Neuronal stem cell (in vitro differentiated cells): ENCODE results near the gene AEN.

ENCODE experiments used
- DNase-seq: peaks from one replicate; pipeline ENCODE4 v3.0.0-alpha.2; 2013; ENCODE audit warnings: low spot score
- H2AFZ ChIP-seq: one replicate; pipeline ENCODE4 v1.6.1; 2013; ENCODE audit warnings: mild to moderate bottlenecking, low read length, inconsistent platforms
- H2AK5ac ChIP-seq: 2 replicates; pipeline ENCODE4 v1.6.1; 2013; ENCODE audit warnings: low read depth, mild to moderate bottlenecking, inconsistent platforms, low read length, moderate library complexity, mixed read lengths
- H2BK120ac ChIP-seq: 2 replicates; pipeline ENCODE4 v1.6.1; 2013; ENCODE audit warnings: low read depth, mild to moderate bottlenecking, inconsistent platforms, low read length, moderate library complexity, mixed read lengths
- H2BK12ac ChIP-seq: one replicate; pipeline ENCODE4 v1.6.1; 2013; ENCODE audit warnings: low read length, inconsistent platforms
- H2BK15ac ChIP-seq: 2 replicates; pipeline ENCODE4 v1.6.1; 2013; ENCODE audit warnings: mild to moderate bottlenecking, low read length, inconsistent platforms, mixed read lengths
- H2BK5ac ChIP-seq: one replicate; pipeline ENCODE4 v1.6.1; 2013; ENCODE audit warnings: inconsistent platforms, mild to moderate bottlenecking, low read length, moderate library complexity
- H3K14ac ChIP-seq: one replicate; pipeline ENCODE4 v1.6.1; 2013; ENCODE audit warnings: low read length, inconsistent platforms
- H3K18ac ChIP-seq: 2 replicates; pipeline ENCODE4 v1.6.1; 2013; ENCODE audit warnings: low read length, inconsistent platforms
- H3K23ac ChIP-seq: 2 replicates; pipeline ENCODE4 v1.6.1; 2013; ENCODE audit warnings: low read depth, mild to moderate bottlenecking, mixed read lengths, low read length, inconsistent platforms; ENCODE audit not compliant: poor library complexity
- H3K27ac ChIP-seq: replicated peaks from 3 replicates; pipeline ENCODE4 v1.5.1; 2013; ENCODE audit warnings: low read length, inconsistent platforms
- H3K27me3 ChIP-seq, 3 experiments: 2 replicates each; pipeline ENCODE4 v1.6.1; 2013; ENCODE audit warnings: low read length in 3 of 3, mild to moderate bottlenecking in 2 of 3, inconsistent platforms in 1 of 3, low read depth in 1 of 3, mixed read lengths in 1 of 3, moderate library complexity in 1 of 3; ENCODE audit not compliant: control insufficient read depth in 3 of 3, insufficient read depth in 3 of 3
- H3K36me3 ChIP-seq, 2 donors: replicated peaks in 1 of 2; 2 replicates each; pipeline ENCODE4 v1.6.1; 2013; ENCODE audit warnings: low read length in 2 of 2; ENCODE audit not compliant: control insufficient read depth in 2 of 2, insufficient read depth in 2 of 2
- H3K4ac ChIP-seq: 2 replicates; pipeline ENCODE4 v1.6.1; 2013; ENCODE audit warnings: inconsistent platforms, mild to moderate bottlenecking, low read length, moderate library complexity
- H3K4me1 ChIP-seq, 2 donors: 1 replicate in 1 of 2; 2 replicates in 1 of 2; pipeline ENCODE4 v1.6.1; 2013; ENCODE audit warnings: low read length in 2 of 2, low read depth in 1 of 2; ENCODE audit not compliant: control insufficient read depth in 2 of 2, insufficient read depth in 1 of 2
- H3K4me2 ChIP-seq: one replicate; pipeline ENCODE4 v1.6.1; 2013; ENCODE audit warnings: mild to moderate bottlenecking, low read length, inconsistent platforms; ENCODE audit not compliant: insufficient read depth, poor library complexity, severe bottlenecking
- H3K4me3 ChIP-seq, 2 donors: 2 replicates each; pipeline ENCODE4 v1.5.1; 2013; ENCODE audit warnings: low read length in 2 of 2, mild to moderate bottlenecking in 2 of 2, inconsistent platforms in 1 of 2, moderate library complexity in 1 of 2
- H3K79me1 ChIP-seq: one replicate; pipeline ENCODE4 v1.6.1; 2013; ENCODE audit warnings: low read depth, mild to moderate bottlenecking, inconsistent platforms, low read length, moderate library complexity
- H3K9ac ChIP-seq: one replicate; pipeline ENCODE4 v1.6.1; 2013; ENCODE audit warnings: mild to moderate bottlenecking, low read depth, low read length, inconsistent platforms; ENCODE audit not compliant: poor library complexity
- H3K9me3 ChIP-seq, 2 donors: replicated peaks in 1 of 2; 2 replicates each; pipeline versions ENCODE3 to v1.6.1; 2013; ENCODE audit warnings: low read length in 2 of 2, mild to moderate bottlenecking in 2 of 2, inconsistent platforms in 1 of 2, low read depth in 1 of 2, mixed read lengths in 1 of 2, moderate library complexity in 1 of 2; ENCODE audit not compliant: control insufficient read depth in 2 of 2, insufficient read depth in 1 of 2
- H4K8ac ChIP-seq: one replicate; pipeline ENCODE4 v1.6.1; 2013; ENCODE audit warnings: low read depth, mild to moderate bottlenecking, inconsistent platforms, low read length, moderate library complexity
- H4K91ac ChIP-seq: one replicate; pipeline ENCODE4 v1.6.1; 2013; ENCODE audit warnings: low read length, low read depth, mild to moderate bottlenecking, inconsistent platforms; ENCODE audit not compliant: poor library complexity
- WGBS, 2 donors: extraction: QIAGEN DNeasy Blood & Tissue Kit; methylation state at CpG; one replicate each; pipeline ENCODE4 v1.1.7; 2013; ENCODE audit warnings: missing lambda C conversion rate in 2 of 2, mixed read lengths in 1 of 2; ENCODE audit not compliant: insufficient read length in 2 of 2, insufficient replicate concordance in 1 of 2; ENCODE audit errors: extremely low coverage in 2 of 2; 5-methylcytosine and 5-hydroxymethylcytosine counted together

The AEN gene

GRCh38 chr15:88579322-88579721 lies 41.8 kb upstream of the AEN start:
- Histone ChIP-seq H3K79me1 (no peaks in the 10 kb centered on the region), H4K8ac (no peak overlapping the region), H3K4me1 (peaks cover 9 to 10% of the 10 kb centered on the region in 2 donors), H2BK120ac (no peak overlapping the region), H2BK5ac (no peak overlapping the region), H4K91ac (no peak overlapping the region), H2AFZ (no peak overlapping the region), H2BK12ac (no peak overlapping the region), H3K4me2 (no peak overlapping the region), H3K14ac (no peak overlapping the region), H3K4ac (no peak overlapping the region), H3K9ac (no peak overlapping the region), H3K36me3 (no peaks in the 10 kb centered on the region), H3K18ac (no peak overlapping the region), H2AK5ac (no peak overlapping the region), H3K27ac (no peak overlapping the region), H3K9me3 (no peaks in the 10 kb centered on the region), H3K4me3 (no peak overlapping the region), H2BK15ac (no peak overlapping the region), H3K27me3 (peaks cover 0 to 5% (median 0%) of the 10 kb centered on the region in 3 experiments), H3K23ac (no peak overlapping the region)
- no CpG with 5 or more reads among the region's 3 CpGs for WGBS, 2 donors
- DNase-seq, result no peak

GRCh38 chr15:88580532-88580931 lies 40.6 kb upstream of the AEN start:
- H3K4me2 ChIP-seq, result no peak overlapping the region
- H2BK15ac ChIP-seq, result no peak overlapping the region
- H3K4me3 ChIP-seq, result no peak overlapping the region
- no peak overlapping the region for H3K9ac ChIP-seq
- H3K14ac ChIP-seq, result no peak overlapping the region
- H2AK5ac ChIP-seq, result no peak overlapping the region
- H2BK5ac ChIP-seq, result no peak overlapping the region
- no peaks in the 10 kb centered on the region for H3K36me3 ChIP-seq
- H2AFZ ChIP-seq, result no peak overlapping the region
- H3K27me3 ChIP-seq, result peaks cover 0 to 5% (median 0%) of the 10 kb centered on the region in 3 experiments
- H3K4me1 ChIP-seq, result peaks cover 0 to 2% of the 10 kb centered on the region in 2 donors
- H3K9me3 ChIP-seq, result no peaks in the 10 kb centered on the region
- WGBS, 2 donors, result no CpG with 5 or more reads among the region's 4 CpGs
- H3K27ac ChIP-seq, result no peak overlapping the region
- H2BK12ac ChIP-seq, result no peak overlapping the region
- H4K8ac ChIP-seq, result no peak overlapping the region
- no peak for DNase-seq
- H3K23ac ChIP-seq, result no peak overlapping the region
- no peak overlapping the region for H3K4ac ChIP-seq
- no peak overlapping the region for H3K18ac ChIP-seq
- no peak overlapping the region for H4K91ac ChIP-seq
- H3K79me1 ChIP-seq, result no peaks in the 10 kb centered on the region
- no peak overlapping the region for H2BK120ac ChIP-seq

- no peak overlapping the region for H2BK12ac ChIP-seq
- no peak overlapping the region for H4K8ac ChIP-seq
- no peak overlapping the region for H3K4ac ChIP-seq
- no peak overlapping the region for H3K14ac ChIP-seq
- H2AFZ ChIP-seq, result no peak overlapping the region
- WGBS, 2 donors, result no CpG with 5 or more reads among the region's 4 CpGs
- no peak overlapping the region for H2BK5ac ChIP-seq
- no peak overlapping the region for H4K91ac ChIP-seq
- no peaks in the 10 kb centered on the region for H3K9me3 ChIP-seq
- no peak overlapping the region for H3K23ac ChIP-seq
- H3K27ac ChIP-seq, result no peak overlapping the region
- no peak overlapping the region for H2BK15ac ChIP-seq
- H3K4me1 ChIP-seq, result no peaks in the 10 kb centered on the region
- H3K79me1 ChIP-seq, result no peaks in the 10 kb centered on the region
- H3K18ac ChIP-seq, result no peak overlapping the region
- no peaks in the 10 kb centered on the region for H3K36me3 ChIP-seq
- peaks cover 0 to 12% (median 0%) of the 10 kb centered on the region in 3 experiments for H3K27me3 ChIP-seq
- no peak overlapping the region for H2BK120ac ChIP-seq
- H3K4me2 ChIP-seq, result no peak overlapping the region
- H3K9ac ChIP-seq, result no peak overlapping the region
- DNase-seq, result no peak
- no peak overlapping the region for H2AK5ac ChIP-seq
- no peak overlapping the region for H3K4me3 ChIP-seq
Measured at GRCh38 chr15:88586401-88587162, 34.6 kb upstream of the AEN start.

- Histone ChIP-seq H3K23ac (no peak overlapping the region), H3K4me2 (no peak overlapping the region), H2AK5ac (no peak overlapping the region), H3K14ac (no peak overlapping the region), H3K27me3 (peaks cover 0 to 9% (median 0%) of the 10 kb centered on the region in 3 experiments), H3K36me3 (no peaks in the 10 kb centered on the region), H2BK15ac (no peak overlapping the region), H3K79me1 (no peaks in the 10 kb centered on the region), H3K4me3 (no peak overlapping the region), H3K9me3 (no peaks in the 10 kb centered on the region), H3K4me1 (no peaks in the 10 kb centered on the region), H2BK120ac (no peak overlapping the region), H3K9ac (no peak overlapping the region), H4K8ac (no peak overlapping the region), H3K27ac (no peak overlapping the region), H2BK12ac (no peak overlapping the region), H3K4ac (no peak overlapping the region), H2BK5ac (no peak overlapping the region), H3K18ac (no peak overlapping the region), H2AFZ (no peak overlapping the region), H4K91ac (no peak overlapping the region)
- no CpG with 5 or more reads among the region's 6 CpGs for WGBS, 2 donors
- DNase-seq, result no peak
Measured at GRCh38 chr15:88590759-88591158, 30.4 kb upstream of the AEN start.
